GM19468 (cell line): ENCODE data around the gene STAB1.

Experiments used
- ATAC-seq: cut with Tn5 transposase; IDR thresholded peaks from one replicate; pipeline ENCODE4 v1.9.1; 2021; ENCODE audit warnings: mild to moderate bottlenecking, moderate library complexity, moderate number of reproducible peaks; ENCODE audit not compliant: unreplicated experiment; ENCODE audit errors: extremely low read depth

Gene STAB1

DNA sequence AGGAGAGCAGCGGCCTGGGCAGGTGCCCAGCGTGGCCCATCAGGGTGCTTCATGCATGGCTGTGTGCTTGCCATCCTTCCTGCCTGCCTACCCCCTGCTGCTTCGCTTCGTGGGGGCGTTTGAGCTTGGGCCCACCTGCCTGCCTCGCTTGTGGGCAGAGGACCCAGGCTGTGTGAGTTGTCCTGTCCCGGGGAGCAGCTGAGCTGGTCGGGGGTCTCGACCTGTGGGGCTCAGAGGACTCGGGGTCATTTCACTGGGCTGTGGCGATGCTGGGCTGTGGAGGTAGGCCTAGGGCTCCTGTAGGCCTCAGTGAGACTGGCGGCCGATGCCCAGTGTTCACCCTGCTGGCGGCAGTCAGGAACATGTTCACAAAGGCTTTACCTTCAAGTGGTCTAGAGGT is 12.1 kb upstream of the STAB1 start:
- ATAC-seq: no peak

DNA sequence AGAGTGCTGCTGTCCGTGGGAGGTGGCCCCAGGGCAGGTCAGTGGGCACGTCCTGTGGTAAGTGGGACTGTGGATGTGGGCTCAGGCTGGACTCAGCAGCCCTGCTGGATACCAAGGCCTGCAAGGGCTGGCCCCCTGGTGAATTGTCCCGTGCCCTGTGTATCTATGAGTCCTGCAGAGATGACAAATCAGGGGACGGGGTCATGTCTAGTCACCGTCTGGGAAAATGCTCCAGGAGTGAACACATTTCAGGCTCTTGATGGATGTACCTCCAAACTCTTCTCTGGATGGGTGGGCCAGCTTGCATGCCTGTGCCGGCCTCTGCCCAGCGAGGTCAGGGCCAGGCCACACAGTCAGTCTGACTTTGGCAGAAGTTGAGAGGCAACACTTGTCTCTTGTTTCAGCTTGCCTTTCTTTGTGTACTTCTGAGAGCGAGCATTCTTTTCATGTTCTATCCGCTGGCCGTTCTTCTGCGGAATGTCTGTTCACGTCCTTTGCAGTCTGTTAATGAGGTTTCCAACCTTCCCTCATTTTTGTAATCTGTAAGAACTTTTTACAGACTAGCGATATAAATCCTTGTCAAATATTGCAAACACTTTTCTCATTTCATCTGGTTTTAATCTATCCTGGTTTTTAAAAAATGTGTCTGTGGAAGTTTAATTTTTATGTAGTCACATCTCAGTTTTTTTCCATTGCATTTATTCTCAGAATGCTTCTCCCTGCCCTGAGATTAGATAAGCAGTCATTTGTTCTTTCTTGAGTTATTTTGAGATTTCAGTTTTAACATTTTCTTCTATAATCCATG is 11.4 kb upstream of the STAB1 start:
- ATAC-seq: no peak

DNA sequence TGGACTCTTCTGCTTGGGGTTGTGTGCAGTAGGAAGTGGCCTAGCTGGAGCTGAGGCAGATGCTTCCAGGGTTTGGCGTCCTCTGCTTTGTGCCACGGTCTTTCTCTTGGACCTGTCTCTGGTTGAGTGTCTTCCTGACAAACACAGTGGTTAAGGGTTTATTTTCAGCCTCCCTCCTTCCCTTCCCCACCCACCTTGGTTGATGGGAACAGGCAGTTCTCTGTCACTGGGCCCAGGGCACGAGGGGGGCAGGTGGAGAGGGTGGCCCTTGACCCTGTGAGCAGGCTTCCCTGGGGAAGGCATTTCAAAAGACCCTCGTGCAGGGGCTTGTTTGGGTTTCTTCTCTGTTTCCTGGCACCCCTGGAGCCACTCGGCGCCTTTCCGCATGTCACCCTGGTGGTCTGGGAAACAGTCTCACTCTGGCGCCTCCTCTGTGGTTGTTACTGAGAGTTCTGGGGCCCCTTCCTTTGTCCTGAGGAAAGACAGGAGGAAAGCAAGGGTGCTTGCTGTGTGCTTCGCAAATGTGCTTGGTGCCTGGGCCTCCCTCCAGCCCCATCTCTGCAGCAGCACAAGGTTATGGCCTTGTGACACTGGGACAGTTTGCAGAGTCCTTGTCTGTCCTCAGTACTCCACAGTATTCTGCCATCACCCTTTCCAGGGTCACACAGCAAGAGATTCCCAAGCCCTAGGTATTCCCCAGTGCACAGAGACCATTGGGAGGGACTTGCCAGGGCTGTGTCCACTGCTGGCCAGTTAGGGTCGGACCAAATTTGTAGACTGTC is 10.3 kb upstream of the STAB1 start:
- no peak for ATAC-seq

DNA sequence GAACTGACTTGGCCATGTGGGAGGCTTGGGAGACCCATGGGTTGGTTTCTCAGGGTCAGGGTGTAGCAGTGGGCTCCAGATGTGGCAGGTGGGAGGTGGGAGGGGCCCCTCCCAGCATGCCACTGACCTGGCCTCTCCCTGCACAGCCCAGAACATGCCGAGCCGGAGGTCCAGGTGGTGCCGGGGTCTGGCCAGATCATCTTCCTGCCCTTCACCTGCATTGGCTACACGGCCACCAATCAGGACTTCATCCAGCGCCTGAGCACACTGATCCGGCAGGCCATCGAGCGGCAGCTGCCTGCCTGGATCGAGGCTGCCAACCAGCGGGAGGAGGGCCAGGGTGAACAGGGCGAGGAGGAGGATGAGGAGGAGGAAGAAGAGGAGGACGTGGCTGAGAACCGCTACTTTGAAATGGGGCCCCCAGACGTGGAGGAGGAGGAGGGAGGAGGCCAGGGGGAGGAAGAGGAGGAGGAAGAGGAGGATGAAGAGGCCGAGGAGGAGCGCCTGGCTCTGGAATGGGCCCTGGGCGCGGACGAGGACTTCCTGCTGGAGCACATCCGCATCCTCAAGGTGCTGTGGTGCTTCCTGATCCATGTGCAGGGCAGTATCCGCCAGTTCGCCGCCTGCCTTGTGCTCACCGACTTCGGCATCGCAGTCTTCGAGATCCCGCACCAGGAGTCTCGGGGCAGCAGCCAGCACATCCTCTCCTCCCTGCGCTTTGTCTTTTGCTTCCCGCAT is 7.9 kb upstream of the STAB1 start:
- no peak for ATAC-seq

DNA sequence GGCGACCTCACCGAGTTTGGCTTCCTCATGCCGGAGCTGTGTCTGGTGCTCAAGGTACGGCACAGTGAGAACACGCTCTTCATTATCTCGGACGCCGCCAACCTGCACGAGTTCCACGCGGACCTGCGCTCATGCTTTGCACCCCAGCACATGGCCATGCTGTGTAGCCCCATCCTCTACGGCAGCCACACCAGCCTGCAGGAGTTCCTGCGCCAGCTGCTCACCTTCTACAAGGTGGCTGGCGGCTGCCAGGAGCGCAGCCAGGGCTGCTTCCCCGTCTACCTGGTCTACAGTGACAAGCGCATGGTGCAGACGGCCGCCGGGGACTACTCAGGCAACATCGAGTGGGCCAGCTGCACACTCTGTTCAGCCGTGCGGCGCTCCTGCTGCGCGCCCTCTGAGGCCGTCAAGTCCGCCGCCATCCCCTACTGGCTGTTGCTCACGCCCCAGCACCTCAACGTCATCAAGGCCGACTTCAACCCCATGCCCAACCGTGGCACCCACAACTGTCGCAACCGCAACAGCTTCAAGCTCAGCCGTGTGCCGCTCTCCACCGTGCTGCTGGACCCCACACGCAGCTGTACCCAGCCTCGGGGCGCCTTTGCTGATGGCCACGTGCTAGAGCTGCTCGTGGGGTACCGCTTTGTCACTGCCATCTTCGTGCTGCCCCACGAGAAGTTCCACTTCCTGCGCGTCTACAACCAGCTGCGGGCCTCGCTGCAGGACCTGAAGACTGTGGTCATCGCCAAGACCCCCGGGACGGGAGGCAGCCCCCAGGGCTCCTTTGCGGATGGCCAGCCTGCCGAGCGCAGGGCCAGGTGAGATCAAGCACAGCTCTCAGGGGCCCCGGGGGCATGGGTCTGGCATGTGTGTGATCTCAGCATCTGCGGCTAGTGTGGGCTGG is 7.1 kb upstream of the STAB1 start:
- no peak for ATAC-seq

DNA sequence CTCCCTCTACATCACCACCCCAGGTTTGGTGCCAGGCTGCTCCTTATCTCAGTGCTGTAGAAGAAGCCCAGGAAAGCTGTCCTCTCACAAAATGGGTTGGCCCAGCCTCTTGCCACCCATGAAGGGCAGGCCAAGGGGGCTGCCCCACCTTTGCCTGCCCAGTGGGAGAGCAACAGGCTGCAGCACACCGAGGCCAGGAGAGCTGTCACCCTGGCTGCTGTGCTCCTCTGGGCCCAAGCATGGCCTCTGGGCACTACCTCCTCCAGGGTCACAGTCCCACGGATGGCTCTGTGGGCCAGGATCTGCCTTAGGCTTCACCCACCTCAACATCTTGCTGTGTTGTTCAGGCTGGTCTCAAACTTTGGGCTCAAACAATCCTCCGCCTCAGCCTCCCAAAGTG is 6.4 kb upstream of the STAB1 start:
- no peak for ATAC-seq

DNA sequence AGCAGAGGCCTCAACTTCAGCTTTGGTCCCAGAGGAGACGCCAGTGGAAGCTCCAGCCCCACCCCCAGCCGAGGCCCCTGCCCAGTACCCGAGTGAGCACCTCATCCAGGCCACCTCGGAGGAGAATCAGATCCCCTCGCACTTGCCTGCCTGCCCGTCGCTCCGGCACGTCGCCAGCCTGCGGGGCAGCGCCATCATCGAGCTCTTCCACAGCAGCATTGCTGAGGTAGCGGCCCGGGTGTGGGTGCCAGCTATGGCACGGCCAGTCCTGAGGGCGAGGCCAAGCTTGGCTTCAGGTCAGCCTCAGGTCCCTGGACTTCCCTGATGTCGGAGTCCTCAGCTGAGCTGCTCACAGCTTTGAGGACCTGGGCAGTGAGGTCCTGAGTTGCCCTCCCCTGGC is 5.7 kb upstream of the STAB1 start:
- no peak for ATAC-seq

DNA sequence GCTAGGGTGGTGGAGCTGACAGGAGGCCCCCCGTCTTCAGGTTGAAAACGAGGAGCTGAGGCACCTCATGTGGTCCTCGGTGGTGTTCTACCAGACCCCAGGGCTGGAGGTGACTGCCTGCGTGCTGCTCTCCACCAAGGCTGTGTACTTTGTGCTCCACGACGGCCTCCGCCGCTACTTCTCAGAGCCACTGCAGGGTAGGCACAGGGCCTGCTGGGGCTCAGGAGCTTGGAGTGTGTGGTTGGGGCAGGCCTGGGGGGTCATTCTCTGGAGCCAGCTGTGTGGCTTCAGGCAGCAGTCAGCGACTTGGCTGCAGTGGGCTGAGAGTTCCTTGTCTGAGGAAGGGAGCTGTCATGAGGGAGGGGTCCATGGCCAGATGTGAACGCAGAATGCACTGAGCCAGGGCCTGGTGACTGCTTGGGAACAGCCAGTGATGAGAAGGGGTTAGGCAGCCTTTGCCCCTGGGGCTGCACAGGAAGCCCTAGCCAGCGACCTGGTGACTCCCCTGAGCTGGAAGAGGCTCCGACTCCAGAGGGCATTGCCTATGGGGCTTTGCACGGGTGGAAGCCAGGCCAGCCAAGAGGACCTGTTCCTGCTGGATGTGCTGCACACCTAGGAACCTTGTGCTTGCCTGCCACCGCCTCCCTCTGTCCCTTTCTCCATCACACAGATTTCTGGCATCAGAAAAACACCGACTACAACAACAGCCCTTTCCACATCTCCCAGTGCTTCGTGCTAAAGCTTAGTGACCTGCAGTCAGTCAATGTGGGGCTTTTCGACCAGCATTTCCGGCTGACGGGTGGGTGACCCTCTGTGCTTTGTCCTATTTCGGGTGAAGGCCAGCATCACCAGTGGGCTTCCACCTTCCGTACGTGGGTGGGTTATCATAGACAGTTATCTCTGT is 4.9 kb upstream of the STAB1 start:
- no peak for ATAC-seq

DNA sequence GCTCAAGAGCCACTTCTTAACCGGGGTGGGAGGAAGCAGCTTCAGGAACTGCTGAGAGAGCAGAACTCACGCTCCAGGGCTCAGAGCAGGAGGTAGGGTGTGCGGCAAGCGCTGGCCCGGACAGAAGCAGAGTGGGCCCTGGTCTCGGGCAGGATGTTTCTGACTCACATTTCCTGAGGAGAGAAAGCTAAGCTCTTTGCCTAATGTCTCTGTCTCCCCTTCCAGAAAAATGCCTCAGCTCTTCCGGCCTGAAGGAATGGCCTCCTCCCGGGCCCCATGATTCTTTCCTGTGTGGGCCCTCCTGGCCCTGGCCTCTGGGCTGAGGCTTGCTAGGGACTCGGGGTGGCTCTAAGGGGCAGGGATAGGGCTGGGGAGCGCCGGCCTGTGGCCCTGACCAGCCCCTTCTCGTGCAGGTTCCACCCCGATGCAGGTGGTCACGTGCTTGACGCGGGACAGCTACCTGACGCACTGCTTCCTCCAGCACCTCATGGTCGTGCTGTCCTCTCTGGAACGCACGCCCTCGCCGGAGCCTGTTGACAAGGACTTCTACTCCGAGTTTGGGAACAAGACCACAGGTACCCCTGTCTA is 4.1 kb upstream of the STAB1 start:
- ATAC-seq: no peak

DNA sequence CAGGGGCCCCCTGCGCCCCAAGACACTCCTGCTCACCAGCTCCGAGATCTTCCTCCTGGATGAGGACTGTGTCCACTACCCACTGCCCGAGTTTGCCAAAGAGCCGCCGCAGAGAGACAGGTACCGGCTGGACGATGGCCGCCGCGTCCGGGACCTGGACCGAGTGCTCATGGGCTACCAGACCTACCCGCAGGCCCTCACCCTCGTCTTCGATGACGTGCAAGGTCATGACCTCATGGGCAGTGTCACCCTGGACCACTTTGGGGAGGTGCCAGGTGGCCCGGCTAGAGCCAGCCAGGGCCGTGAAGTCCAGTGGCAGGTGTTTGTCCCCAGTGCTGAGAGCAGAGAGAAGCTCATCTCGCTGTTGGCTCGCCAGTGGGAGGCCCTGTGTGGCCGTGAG is 3.1 kb upstream of the STAB1 start:
- no peak for ATAC-seq

DNA sequence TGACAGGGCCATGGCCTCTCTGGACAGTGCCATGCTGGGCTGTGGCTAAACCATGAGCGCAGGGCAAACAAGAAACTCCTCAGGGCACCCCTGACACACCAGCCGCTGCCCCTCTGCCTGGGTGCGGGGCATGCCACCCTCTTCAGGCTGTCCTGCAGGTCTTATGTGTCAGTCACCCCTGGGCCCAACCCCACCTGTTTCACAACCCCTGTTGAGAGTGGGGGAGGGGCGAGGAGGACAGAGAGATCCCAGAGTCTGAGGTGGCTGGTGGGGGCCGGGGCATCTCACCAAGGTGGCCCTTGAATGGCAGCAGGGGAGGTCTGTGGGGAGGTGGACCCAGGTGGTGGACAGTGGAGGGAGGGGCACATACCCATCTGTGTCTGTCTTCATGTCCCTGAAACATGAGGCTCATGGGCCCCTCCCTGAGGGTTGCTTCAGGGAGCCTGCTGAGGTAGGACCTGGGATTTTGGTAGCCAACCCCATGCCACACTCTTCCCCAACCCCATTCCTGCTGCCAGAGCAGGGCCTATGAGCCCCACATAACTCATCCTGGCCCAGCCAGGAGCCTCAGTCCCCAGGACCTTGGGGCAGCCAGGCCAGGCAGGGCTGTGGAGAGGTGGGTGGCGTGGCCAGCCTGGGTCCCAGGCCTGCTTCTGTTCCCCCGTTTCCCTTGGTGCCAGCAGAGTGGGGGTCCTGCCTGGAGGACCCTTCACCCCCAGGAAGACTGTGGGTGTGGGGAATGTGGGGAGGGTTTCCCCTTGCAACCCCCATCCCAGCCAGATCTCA is 1.7 kb upstream of the STAB1 start:
- no peak for ATAC-seq

DNA sequence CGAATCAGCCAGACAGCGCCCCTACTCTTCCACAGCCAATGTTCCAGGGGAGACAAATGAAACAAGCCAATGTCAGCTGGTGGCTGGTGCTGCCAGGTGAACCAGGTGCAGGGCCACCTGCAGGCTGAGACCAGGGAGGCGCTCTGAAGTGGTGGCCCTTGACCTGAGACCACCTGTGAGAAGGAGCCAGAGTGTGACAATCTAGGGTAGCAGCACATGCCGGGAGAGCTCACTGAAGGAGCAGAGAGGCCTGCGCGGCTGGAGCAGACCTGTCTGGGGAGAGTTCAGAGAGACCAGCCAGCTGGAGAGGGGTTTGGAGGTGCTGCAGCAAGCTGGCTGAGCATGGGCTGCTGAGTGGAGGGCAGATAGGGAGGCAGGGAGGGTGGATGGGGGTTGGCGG is 693 bp upstream of the STAB1 start:
- ATAC-seq: no peak

DNA sequence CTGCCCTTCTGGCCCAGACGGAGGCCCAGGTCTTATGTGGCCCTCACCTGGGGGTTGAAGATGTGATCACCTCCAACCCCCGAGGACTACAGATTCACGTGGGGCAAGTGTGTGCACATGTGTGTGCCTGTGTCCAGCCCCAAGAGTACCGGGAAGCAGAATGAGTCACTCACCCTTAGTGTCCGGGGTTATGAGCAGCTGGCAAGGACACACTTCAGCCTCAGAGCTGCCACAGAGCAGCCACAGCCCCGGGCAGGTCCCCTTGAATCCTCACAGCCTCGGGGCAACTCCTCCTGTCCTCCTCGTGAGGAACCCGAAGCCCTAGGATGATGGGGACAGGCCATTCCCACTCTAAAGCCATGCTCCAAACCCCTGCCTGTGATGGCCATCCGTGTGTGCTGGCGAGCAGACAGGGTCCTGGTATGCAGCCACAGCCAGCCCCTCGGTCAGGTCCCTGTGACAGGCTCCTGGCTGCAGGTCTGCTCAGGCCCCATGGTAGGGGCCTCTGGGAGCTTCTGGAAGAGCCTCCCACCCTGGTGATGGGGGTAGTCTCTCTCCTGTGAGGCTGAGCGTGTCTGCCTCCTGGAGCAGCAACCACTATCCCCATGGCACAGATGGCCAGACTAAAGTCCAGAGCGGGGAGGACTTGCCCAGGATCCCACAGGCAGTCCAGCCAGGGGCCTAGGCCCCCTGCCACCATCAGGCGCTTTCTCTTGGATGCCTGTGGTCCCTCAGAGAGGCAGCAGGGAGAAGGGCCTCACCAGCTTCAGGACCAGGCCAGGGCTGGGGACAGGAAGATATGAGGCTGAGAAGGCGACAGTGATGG is 852 bp downstream of the STAB1 start:
- ATAC-seq: no peak

DNA sequence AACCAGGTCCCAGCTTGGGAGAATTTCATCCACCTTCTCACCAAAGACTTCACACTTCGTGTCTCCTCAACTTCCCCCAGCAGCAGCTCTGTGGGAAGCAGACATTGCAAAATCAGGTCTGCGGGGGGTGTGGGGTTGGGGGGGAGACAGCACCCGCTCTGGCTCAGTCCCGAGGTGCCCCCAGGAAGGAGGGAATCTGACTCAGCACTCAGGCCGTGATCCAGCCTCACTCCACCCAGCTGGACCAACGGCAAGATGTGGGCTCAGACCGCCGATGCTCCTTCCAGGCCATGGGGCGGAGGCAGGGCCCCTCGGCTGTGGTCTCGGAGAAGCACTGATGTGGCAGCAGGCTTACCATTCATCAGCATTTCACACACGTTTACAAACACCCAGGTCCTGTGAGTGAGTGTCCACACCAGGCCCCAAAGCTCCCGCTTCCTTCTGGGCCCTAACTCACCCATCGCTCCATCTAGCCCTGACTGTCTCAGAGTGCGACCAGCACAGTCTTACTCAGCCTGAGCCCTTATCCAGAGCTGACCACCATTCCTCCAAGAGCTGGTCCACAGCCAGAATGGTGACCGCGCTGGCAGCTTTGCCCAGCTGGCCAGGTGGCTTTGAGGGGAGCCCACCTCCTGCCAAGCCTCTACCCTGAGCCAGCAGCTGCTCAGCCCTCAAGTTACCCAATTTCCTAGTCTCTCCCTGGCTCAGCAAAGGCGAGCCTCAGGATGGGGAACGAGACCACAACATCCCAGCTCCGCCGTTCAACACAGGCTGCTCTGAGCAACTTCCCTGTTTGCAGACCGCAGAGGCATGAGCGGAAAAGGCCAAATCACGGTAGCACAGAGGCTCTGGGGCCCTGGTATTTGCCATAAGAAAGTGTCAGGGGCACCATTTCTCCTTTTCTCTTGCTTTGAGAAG is 3.3 kb downstream of the STAB1 start:
- no peak for ATAC-seq

DNA sequence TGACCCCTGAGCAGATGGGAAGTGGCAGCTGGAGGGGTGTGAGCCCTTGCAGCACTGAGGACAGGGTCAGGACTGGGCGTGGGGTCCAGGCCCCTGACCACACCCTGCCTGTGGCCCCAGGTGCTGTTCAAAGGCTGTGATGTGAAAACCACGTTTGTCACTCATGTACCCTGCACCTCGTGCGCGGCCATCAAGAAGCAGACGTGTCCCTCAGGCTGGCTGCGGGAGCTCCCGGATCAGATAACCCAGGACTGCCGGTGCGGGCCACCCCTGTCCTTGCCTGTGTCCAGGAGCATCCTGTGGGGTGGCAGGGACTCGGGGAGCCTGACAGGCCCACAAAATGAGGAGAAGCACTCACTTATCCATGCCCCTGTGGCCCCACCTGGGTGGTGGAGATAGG is 5.9 kb downstream of the STAB1 start:
- ATAC-seq: no peak

DNA sequence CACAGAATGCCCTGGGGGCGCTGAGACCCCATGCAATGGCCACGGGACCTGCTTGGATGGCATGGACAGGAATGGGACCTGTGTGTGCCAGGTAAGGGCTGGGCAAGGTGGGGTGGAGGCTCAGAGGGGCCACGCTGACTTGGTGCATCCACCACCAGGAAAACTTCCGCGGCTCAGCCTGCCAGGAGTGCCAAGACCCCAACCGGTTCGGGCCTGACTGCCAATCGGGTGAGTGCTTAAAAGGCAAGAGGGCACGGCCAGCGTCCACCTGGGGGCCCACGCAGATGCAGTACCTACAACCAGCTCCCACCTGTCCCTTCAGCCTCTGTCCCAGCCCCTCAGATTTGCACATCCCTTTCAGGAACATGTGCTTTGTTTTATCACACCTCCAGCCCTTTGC is 6.9 kb downstream of the STAB1 start:
- ATAC-seq: no peak
